Stimulated activated CD8-positive, alpha-beta memory T cell treated with anti-CD3 and anti-CD28 coated beads, Interleukin-2, amount 100 ng/mL, for 1 hour (primary cell): Measurements from ENCODE around the gene MED14.

Experiments used
- DNase-seq, 2 donors: peaks; one replicate each; pipeline ENCODE4 v3.0.0-alpha.2; 2020; ENCODE audit warnings: low read depth in 2 of 2

MED14 gene

GRCh38 chrX:40729598-40730584, 5.5 kb downstream of the MED14 start:
- no peak for DNase-seq

GRCh38 chrX:40727581-40728252, 7.6 kb downstream of the MED14 start:
- DNase-seq, result no peak

- DNase-seq, result no peak
Measured at GRCh38 chrX:40727093-40727492, 8.2 kb downstream of the MED14 start.

GRCh38 chrX:40722930-40723329, 12.4 kb downstream of the MED14 start:
- no peak for DNase-seq

- no peak for DNase-seq
Measured at GRCh38 chrX:40721489-40722106, 13.7 kb downstream of the MED14 start.

GRCh38 chrX:40720792-40721191, 14.6 kb downstream of the MED14 start:
- DNase-seq, result no peak

- DNase-seq, result no peak
Measured at GRCh38 chrX:40720339-40720738, 15.0 kb downstream of the MED14 start.

- DNase-seq, result no peak
Measured at GRCh38 chrX:40719731-40720130, 15.6 kb downstream of the MED14 start.

- no peak for DNase-seq
Measured at GRCh38 chrX:40719218-40719617, 16.1 kb downstream of the MED14 start.

- no peak for DNase-seq
Measured at GRCh38 chrX:40709395-40709794, 25.9 kb downstream of the MED14 start.

GRCh38 chrX:40705658-40706312, 29.6 kb downstream of the MED14 start:
- no peak for DNase-seq

GRCh38 chrX:40700640-40701342, 34.6 kb downstream of the MED14 start:
- no peak for DNase-seq

GRCh38 chrX:40698851-40699250, 36.5 kb downstream of the MED14 start:
- no peak for DNase-seq

- DNase-seq, result no peak
Measured at GRCh38 chrX:40694802-40695201, 40.5 kb downstream of the MED14 start.

- DNase-seq, result no peak
Measured at GRCh38 chrX:40688929-40689328, 46.4 kb downstream of the MED14 start.

- no peak for DNase-seq
Measured at GRCh38 chrX:40687169-40687568, 48.2 kb downstream of the MED14 start.

GRCh38 chrX:40685362-40685918, 49.9 kb downstream of the MED14 start:
- DNase-seq, result no peak

- no peak for DNase-seq
Measured at GRCh38 chrX:40684092-40684491, 51.2 kb downstream of the MED14 start.

- DNase-seq, result no peak
Measured at GRCh38 chrX:40683245-40683644, 52.1 kb downstream of the MED14 start.

GRCh38 chrX:40671126-40671525, 64.2 kb downstream of the MED14 start:
- DNase-seq, result no peak
